K562 (cell line): Measurements from ENCODE around the gene RCC1. TPM values are rescaled to one million over a fixed set of nuclear protein-coding genes. Genes with fewer than 3 reads are reported as not detected.
A peak's percentile ranks its signal among the peaks of the same experiment; 100 is the strongest.

ENCODE experiments used
- ATAC-seq: fragments of 200-7000 bp; cut with Tn5 transposase; 3 replicates; pipeline ENCODE4 v1.9.1; 2020; ENCODE audit warnings: moderate library complexity
- BruUV-seq: library from RNA; stranded (reverse); fragments of 400-500 nt; replicated peaks from 2 replicates; lab custom pipeline; 2021; lab: Mats Ljungman, UMichigan
- CTCF ChIA-PET: fragments of 300-600 bp; formaldehyde crosslinking; extraction: SDS; loops from one replicate; lab custom pipeline; 2021; ENCODE audit warnings: low intra/inter-chr PET ratio; lab: Yijun Ruan, JAX
- POLR2A ChIA-PET: fragments of 300-600, 350-650 bp; sonication (Branson Sonifier 250); formaldehyde crosslinking; extraction: SDS; loops from one replicate; lab custom pipeline; 2021; ENCODE audit warnings: antibody characterized with exemption, inconsistent platforms; lab: Yijun Ruan, JAX
- DNase-seq, 4 experiments: peaks; one replicate each; pipeline versions ENCODE4 v3.0.0 to v3.0.0-alpha.2; 2011 to 2018; ENCODE audit warnings: low spot score in 3 of 4, mixed read lengths in 3 of 4; ENCODE audit errors: extremely low read depth in 1 of 4
- FAIRE-seq: peaks from 2 replicates; lab custom pipeline; 2011; peaks lifted over from hg19 to GRCh38; lab: Jason Lieb, UNC
- H2AFZ ChIP-seq: 2 replicates; pipeline ENCODE4 v1.6.0; 2011; ENCODE audit warnings: low read depth, low read length, control low read depth, inconsistent platforms
- H3K27ac ChIP-seq: fragments of 200-600 bp; 3 replicates; pipeline ENCODE4 v1.8.0; 2011; ENCODE audit warnings: low read depth, mild to moderate bottlenecking, control low read depth, inconsistent platforms, low read length, moderate library complexity, mixed read lengths; ENCODE audit errors: extremely low read depth
- H3K27me3 ChIP-seq, 2 experiments: fragments of 300-600 bp in 1 of 2; 2 replicates in 1 of 2; 3 replicates in 1 of 2; pipeline versions ENCODE4 v1.6.0 to v1.8.0; 2011; ENCODE audit warnings: inconsistent platforms in 2 of 2, low read length in 2 of 2, mild to moderate bottlenecking in 1 of 2, mixed read lengths in 1 of 2, moderate library complexity in 1 of 2; ENCODE audit not compliant: control insufficient read depth in 2 of 2, insufficient read depth in 2 of 2
- H3K36me3 ChIP-seq: fragments of 300-600 bp; 3 replicates; pipeline ENCODE4 v1.8.0; 2011; ENCODE audit warnings: mild to moderate bottlenecking, low read length, inconsistent platforms; ENCODE audit not compliant: control insufficient read depth, insufficient read depth
- H3K4me1 ChIP-seq, 2 experiments: fragments of 200-600 bp in 1 of 2; replicated peaks in 1 of 2; 2 replicates in 1 of 2; 3 replicates in 1 of 2; pipeline versions ENCODE4 v1.5.1 to v1.8.0; 2011; ENCODE audit warnings: inconsistent platforms in 2 of 2, low read length in 2 of 2, mild to moderate bottlenecking in 1 of 2, mixed read lengths in 1 of 2, moderate library complexity in 1 of 2; ENCODE audit not compliant: control insufficient read depth in 2 of 2, insufficient read depth in 2 of 2
- H3K4me2 ChIP-seq: 2 replicates; pipeline ENCODE4 v1.6.1; 2011; ENCODE audit warnings: low read length, control low read depth, inconsistent platforms, mixed read lengths; ENCODE audit not compliant: insufficient read depth
- H3K4me3 ChIP-seq: fragments of 200-600 bp; sonication (generic), shearing (Covaris generic); 2 replicates; pipeline ENCODE4 v1.5.1; 2016; ENCODE audit warnings: control low read depth, inconsistent platforms
- H3K79me2 ChIP-seq: fragments of 200-600 bp; 3 replicates; pipeline ENCODE4 v1.8.0; 2011; ENCODE audit warnings: low read length, inconsistent platforms; ENCODE audit not compliant: control insufficient read depth, insufficient read depth
- H3K9ac ChIP-seq, 2 experiments: 2 replicates each; pipeline versions ENCODE4 v1.6.0 to v1.6.1; 2011; ENCODE audit warnings: low read depth in 2 of 2, low read length in 2 of 2, control low read depth in 1 of 2, inconsistent platforms in 1 of 2, mild to moderate bottlenecking in 1 of 2, mixed read lengths in 1 of 2; ENCODE audit not compliant: insufficient read depth in 1 of 2
- H3K9me1 ChIP-seq: one replicate; pipeline ENCODE4 v1.6.0; 2011; ENCODE audit warnings: inconsistent platforms, mild to moderate bottlenecking, low read length, moderate library complexity; ENCODE audit not compliant: control insufficient read depth, insufficient read depth
- H3K9me3 ChIP-seq: replicated peaks from 2 replicates; pipeline ENCODE4 v1.5.1; 2011; ENCODE audit warnings: low read depth, low read length, inconsistent platforms; ENCODE audit not compliant: control insufficient read depth, insufficient read depth
- H4K20me1 ChIP-seq: replicated peaks from 2 replicates; pipeline ENCODE4 v1.6.1; 2011; ENCODE audit warnings: low read length, inconsistent platforms, mixed read lengths; ENCODE audit not compliant: control insufficient read depth, insufficient read depth
- MBD2 ChIP-seq: sonication (generic); IDR thresholded peaks from 2 replicates; pipeline ENCODE4 v1.6.1; 2016; ENCODE audit warnings: low read depth, borderline replicate concordance
- RHOXF2B ChIP-seq: fragments of 250-450 bp; sonication (Bioruptor Pico); conservative IDR thresholded peaks from 2 replicates; pipeline ENCODE4 v1.5.1; 2021
- WGBS: fragments of 100-300 bp; shearing (Covaris generic); methylation state at CpG from one replicate; pipeline ENCODE4 v1.1.6; 2016; ENCODE audit warnings: low coverage, mixed read lengths; ENCODE audit not compliant: insufficient coverage; ENCODE audit errors: missing lambda C conversion rate; 5-methylcytosine and 5-hydroxymethylcytosine counted together
- in situ Hi-C: fragments of 300-500 bp; cut with MboI; formaldehyde crosslinking; loops from 4 replicates; pipeline ENCODE4 v1.15.0; 2018; ENCODE audit warnings: inconsistent platforms, mixed read lengths
- intact Hi-C: fragments of 100-400 bp; cut with micrococcal nuclease; formaldehyde crosslinking; loops from 2 replicates; pipeline ENCODE4 v1.14.2; 2022
- polyA plus RNA-seq, 8 experiments: library from polyadenylated mRNA; depleted of rRNA in 4 of 8; stranded (reverse) in 5 of 8; unstranded in 3 of 8; fragments of >200 nt; fragmentation: Nextera tagmentation in 2 of 8; fragmentation: Illumina TruSeq in 1 of 8; extraction: Ambion mirVana in 2 of 8; extraction: Trizol in 1 of 8; gene quantifications; 2 replicates each; pipeline versions ENCODE4 v1.2.1 to v1.2.3, GENCODE V29; 2011 to 2014; ENCODE audit warnings: inconsistent platforms in 1 of 8, missing spikeins in 1 of 8
- total RNA-seq, 7 experiments: library from RNA; depleted of rRNA in 6 of 7; stranded (reverse); fragments of >200 nt in 6 of 7; fragmentation: Illumina TruSeq in 2 of 7; extraction: Trizol in 2 of 7; gene quantifications; 2 replicates each; pipeline versions ENCODE4 v1.2.1 to v1.2.3, GENCODE V29; 2011 to 2021; ENCODE audit warnings: low replicate concordance in 1 of 7
- TF ChIP-seq, protein P1 (sequence below), 2 experiments: IDR thresholded peaks; 2 replicates each; pipeline ENCODE4 v1.6.1; 2011; ENCODE audit warnings: borderline replicate concordance in 1 of 2, control low read depth in 1 of 2, low read depth in 1 of 2, low read length in 1 of 2, mild to moderate bottlenecking in 1 of 2, mixed read lengths in 1 of 2, moderate library complexity in 1 of 2; ENCODE audit not compliant: insufficient read depth in 1 of 2, insufficient read length in 1 of 2, poor library complexity in 1 of 2, severe bottlenecking in 1 of 2; ENCODE audit errors: extremely low read depth in 1 of 2
- TF ChIP-seq, protein P2 (sequence below): fragments of 250-450 bp; sonication (Bioruptor Pico); IDR thresholded peaks from 2 replicates; pipeline ENCODE4 v1.5.0; 2021

RCC1 gene
- total and polyA plus RNA-seq, 9 of the 15 experiments (the other 6 are each of a cell fraction or from before 2014, with no cell fraction given) = 16.4 to 202 (median 107) TPM

GRCh38 chr1:28482138-28482537 is 23.7 kb upstream of the RCC1 start:
- no peak overlapping the region for H2AFZ ChIP-seq
- TF ChIP-seq, protein P1, sequence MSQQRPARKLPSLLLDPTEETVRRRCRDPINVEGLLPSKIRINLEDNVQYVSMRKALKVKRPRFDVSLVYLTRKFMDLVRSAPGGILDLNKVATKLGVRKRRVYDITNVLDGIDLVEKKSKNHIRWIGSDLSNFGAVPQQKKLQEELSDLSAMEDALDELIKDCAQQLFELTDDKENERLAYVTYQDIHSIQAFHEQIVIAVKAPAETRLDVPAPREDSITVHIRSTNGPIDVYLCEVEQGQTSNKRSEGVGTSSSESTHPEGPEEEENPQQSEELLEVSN (IDR thresholded peaks at IDR 0.05; ENCODE audit: borderline replicate concordance in 1 of 2, extremely low read depth in 1 of 2, insufficient read depth in 1 of 2, insufficient read length in 1 of 2, low read depth in 1 of 2, low read length in 1 of 2, poor library complexity in 1 of 2, severe bottlenecking in 1 of 2) = no peak
- TF ChIP-seq, all 486 proteins: peak for 0
- FAIRE-seq = peak; percentile 6

DNA sequence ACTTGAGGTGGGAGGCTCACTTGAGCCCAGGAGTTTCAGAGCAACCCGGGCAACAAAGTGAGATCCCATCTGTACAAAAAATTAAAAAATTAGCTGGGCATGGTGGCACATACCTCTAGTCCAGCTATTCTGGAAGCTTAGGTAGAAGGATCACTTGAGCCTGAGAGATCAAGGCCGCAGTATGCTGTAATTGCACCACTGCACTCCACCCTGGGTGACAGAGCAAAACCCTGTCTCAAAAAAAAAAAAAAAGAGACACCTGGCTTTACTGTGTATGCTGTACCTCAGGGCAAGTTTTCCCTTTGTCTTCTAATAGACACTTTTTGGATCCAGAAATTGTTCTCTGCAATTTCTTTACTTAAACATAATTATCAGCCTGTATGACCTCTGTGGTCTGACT is 23.1 kb upstream of the RCC1 start:
- intact Hi-C loops (no loop called here), in situ Hi-C loops (no loop called here)
- ATAC-seq = no peak
- Histone ChIP-seq H3K4me3 (no peak overlapping the region), H3K79me2 (no peaks in the 10 kb centered on the region), H3K9me3 (no peaks in the 10 kb centered on the region), H3K9me1 (no peaks in the 10 kb centered on the region), H3K9ac (no peak overlapping the region), H3K27ac (no peak overlapping the region), H3K4me1 (no peaks in the 10 kb centered on the region), H3K4me2 (no peak overlapping the region), H3K27me3 (no peaks in the 10 kb centered on the region), H3K36me3 (peaks cover 62% of the 10 kb centered on the region), H4K20me1 (no peaks in the 10 kb centered on the region), H2AFZ (no peak overlapping the region)
- no TSS peak for BruUV-seq
- FAIRE-seq = no peak
- 82% methylated on average over 2 of the region's 2 CpGs for WGBS
- ChIA-PET POLR2A (interaction anchor here (0.7 to 1.2 kb wide), 2 partner anchors 44 to 154 kb away, joined by 3 read pairs; partner anchors contain the start of gene MED18), CTCF (no interaction called here)
- DNase-seq = no peak
- TF ChIP-seq, protein P2, sequence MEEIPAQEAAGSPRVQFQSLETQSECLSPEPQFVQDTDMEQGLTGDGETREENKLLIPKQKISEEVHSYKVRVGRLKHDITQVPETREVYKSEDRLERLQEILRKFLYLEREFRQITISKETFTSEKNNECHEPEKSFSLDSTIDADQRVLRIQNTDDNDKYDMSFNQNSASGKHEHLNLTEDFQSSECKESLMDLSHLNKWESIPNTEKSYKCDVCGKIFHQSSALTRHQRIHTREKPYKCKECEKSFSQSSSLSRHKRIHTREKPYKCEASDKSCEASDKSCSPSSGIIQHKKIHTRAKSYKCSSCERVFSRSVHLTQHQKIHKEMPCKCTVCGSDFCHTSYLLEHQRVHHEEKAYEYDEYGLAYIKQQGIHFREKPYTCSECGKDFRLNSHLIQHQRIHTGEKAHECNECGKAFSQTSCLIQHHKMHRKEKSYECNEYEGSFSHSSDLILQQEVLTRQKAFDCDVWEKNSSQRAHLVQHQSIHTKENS (CRISPR knock-in tag) = no peak
- no peak for TF ChIP-seq MBD2
- TF ChIP-seq RHOXF2B (CRISPR knock-in tag) = no peak

More at GRCh38 chr1:28482138-28482537, 23.7 kb upstream of the RCC1 start:
- H3K79me2 ChIP-seq = no peaks in the 10 kb centered on the region
- no peak overlapping the region for H3K4me3 ChIP-seq
- intact Hi-C loops (no loop called here), in situ Hi-C loops (no loop called here)
- H3K4me1 ChIP-seq = no peaks in the 10 kb centered on the region
- H3K4me2 ChIP-seq = no peak overlapping the region
- CTCF ChIA-PET = no interaction called here
- POLR2A ChIA-PET = interaction anchor here (1.2 to 1.3 kb wide), 4 partner anchors 11 to 153 kb away, joined by 3 to 7 read pairs (median 4); partner anchors contain the start of genes MED18 and RCC1
- H3K27ac ChIP-seq = no peak overlapping the region
- no peak for ATAC-seq
- no peaks in the 10 kb centered on the region for H3K9me3 ChIP-seq
- DNase-seq = no peak
- no peaks in the 10 kb centered on the region for H3K27me3 ChIP-seq
- H4K20me1 ChIP-seq = no peaks in the 10 kb centered on the region
- no peak overlapping the region for H3K9ac ChIP-seq
- H3K9me1 ChIP-seq = no peaks in the 10 kb centered on the region
- H3K36me3 ChIP-seq = peaks cover 65% of the 10 kb centered on the region
- WGBS = 91% methylated on average over 3 of the region's 3 CpGs
- BruUV-seq = no TSS peak
